T-helper 2 cell (primary cell): Measurements from ENCODE around the gene UGT2B28.
"Not testable (repeated sequence)": the region's sequence is repeated elsewhere in the genome, so short reads cannot be mapped to it uniquely, and the experiment has no call there.

ENCODE experiments used
- DNase-seq, 5 experiments: peaks; one replicate each; pipeline versions ENCODE4 v3.0.0 to v3.0.0-alpha.2; 2012 to 2022
- total RNA-seq, 2 donors: gene quantifications; one replicate each; lab custom pipeline; 2026; lab: John Stamatoyannopoulos, UW

UGT2B28 gene
- 0 reads per million in 2 donors for total RNA-seq

- not testable (repeated sequence) for DNase-seq
These were observed at the start of gene UGT2B28 for GRCh38 chr4:69280081-69280480. UGT2B28 (plus strand) TSS chr4:69280475; CDS start chr4:69280501, 26 bp downstream.

GRCh38 chr4:69239092-69239491, 41.2 kb upstream of the UGT2B28 start:
- DNase-seq, result no peak

GRCh38 chr4:69239557-69240168, 40.6 kb upstream of the UGT2B28 start:
- no peak for DNase-seq

- DNase-seq, result not testable (repeated sequence)
These were observed 39.5 kb upstream of the UGT2B28 start for GRCh38 chr4:69240787-69241186.

- DNase-seq, result not testable (repeated sequence)
These were observed 38.5 kb upstream of the UGT2B28 start for GRCh38 chr4:69241746-69242145.

GRCh38 chr4:69242562-69243240, 37.6 kb upstream of the UGT2B28 start:
- not testable (repeated sequence) for DNase-seq

- not testable (repeated sequence) for DNase-seq
These were observed 29.4 kb upstream of the UGT2B28 start for GRCh38 chr4:69250884-69251283.

GRCh38 chr4:69253147-69253772, 27.0 kb upstream of the UGT2B28 start:
- DNase-seq, result not testable (repeated sequence)

GRCh38 chr4:69268612-69269011, 11.7 kb upstream of the UGT2B28 start:
- DNase-seq, result not testable (repeated sequence)

GRCh38 chr4:69296356-69296755, 16.1 kb downstream of the UGT2B28 start:
- not testable (repeated sequence) for DNase-seq

GRCh38 chr4:69308426-69309033, 28.3 kb downstream of the UGT2B28 start:
- DNase-seq, result not testable (repeated sequence)

GRCh38 chr4:69309549-69310076, 29.3 kb downstream of the UGT2B28 start:
- not testable (repeated sequence) for DNase-seq

- not testable (repeated sequence) for DNase-seq
These were observed 30.0 kb downstream of the UGT2B28 start for GRCh38 chr4:69310262-69310661.

- peak in 1 of 5 experiments; percentile 4 for DNase-seq
These were observed 37.5 kb downstream of the UGT2B28 start for GRCh38 chr4:69317669-69318298.

- DNase-seq, result no peak
These were observed 41.0 kb downstream of the UGT2B28 start for GRCh38 chr4:69321153-69321729.

- DNase-seq, result no peak
These were observed 41.8 kb downstream of the UGT2B28 start for GRCh38 chr4:69322055-69322454.

GRCh38 chr4:69323284-69323683, 43.0 kb downstream of the UGT2B28 start:
- no peak for DNase-seq

- no peak for DNase-seq
These were observed 50.2 kb downstream of the UGT2B28 start for GRCh38 chr4:69330345-69331047.

- not testable (repeated sequence) for DNase-seq
These were observed 51.0 kb downstream of the UGT2B28 start for GRCh38 chr4:69331304-69331703.

- not testable (repeated sequence) for DNase-seq
These were observed 55.2 kb downstream of the UGT2B28 start for GRCh38 chr4:69335485-69335884.

- not testable (repeated sequence) for DNase-seq
These were observed 62.8 kb downstream of the UGT2B28 start for GRCh38 chr4:69343114-69343513.
